ENCODE data around the gene SBSN. TPM values are rescaled to one million over a fixed set of nuclear protein-coding genes. Genes with fewer than 3 reads are reported as not detected.
A peak's percentile ranks its signal among the peaks of the same experiment; 100 is the strongest.

Gene SBSN
- total and polyA plus RNA-seq, 2 experiments from 2014 or later, result 3.2 to 7.9 TPM

- H2AFZ ChIP-seq, result no peak overlapping the region
Observed at GRCh38 chr19:35546532-35546931, 18.4 kb upstream of the SBSN start.

GRCh38 chr19:35545855-35546381 is 17.8 kb upstream of the SBSN start:
- Histone ChIP-seq H3K27me3 (replicated peaks; ENCODE audit: insufficient read depth) (no peaks in the 10 kb centered on the region), H3K9me3 (ENCODE audit: low read depth) (no peaks in the 10 kb centered on the region), H3K9me2 (ENCODE audit: insufficient read depth) (no peaks in the 10 kb centered on the region), H3K27ac (peak overlapping the region; percentile 46), H3K4me3 (peak overlapping the region; percentile 90), H3K9ac (peak overlapping the region; percentile 94), H3K4me1 (ENCODE audit: insufficient read depth) (no peaks in the 10 kb centered on the region), H3K36me3 (ENCODE audit: low read depth) (no peaks in the 10 kb centered on the region), H3K4me2 (ENCODE audit: unreplicated experiment) (peak overlapping the region; percentile 93), H3F3A (ENCODE audit: insufficient read depth) (no peaks in the 10 kb centered on the region), H2AFZ (peak overlapping the region; percentile 94), H3K79me2 (ENCODE audit: insufficient read depth) (peaks cover 29% of the 10 kb centered on the region), H4K20me1 (ENCODE audit: insufficient read depth) (no peaks in the 10 kb centered on the region)
- peak; percentile 64 for DNase-seq
- no peak for TF ChIP-seq EZH2phosphoT487 (IDR thresholded peaks at IDR 0.05; ENCODE audit: insufficient read depth, low read depth)
- TF ChIP-seq EZH2 (IDR thresholded peaks at IDR 0.05; ENCODE audit: insufficient read depth, poor library complexity, severe bottlenecking), result no peak
- 4 to 7% methylated on average over 16 to 27 of the region's 27 CpGs for WGBS, 2 experiments (ENCODE audit: low coverage in 1 of 2, low lambda C conversion rate in 2 of 2, missing lambda C conversion rate in 2 of 2)
- in situ Hi-C loops (cut with MboI), result no loop called here

More at GRCh38 chr19:35546532-35546931, 18.4 kb upstream of the SBSN start:
- no peaks in the 10 kb centered on the region for H3K36me3 ChIP-seq (ENCODE audit: low read depth)
- H3K27me3 ChIP-seq (replicated peaks; ENCODE audit: insufficient read depth), result no peaks in the 10 kb centered on the region
- peaks cover 29% of the 10 kb centered on the region for H3K79me2 ChIP-seq (ENCODE audit: insufficient read depth)
- no peak for DNase-seq
- TF ChIP-seq EZH2 (IDR thresholded peaks at IDR 0.05; ENCODE audit: insufficient read depth, poor library complexity, severe bottlenecking), result no peak
- TF ChIP-seq EZH2phosphoT487 (IDR thresholded peaks at IDR 0.05; ENCODE audit: insufficient read depth, low read depth), result no peak
- in situ Hi-C loops (cut with MboI), result no loop called here
- H3K9ac ChIP-seq, result peak overlapping the region; percentile 94
- no peaks in the 10 kb centered on the region for H3K9me3 ChIP-seq (ENCODE audit: low read depth)
- WGBS, 2 experiments (ENCODE audit: low coverage in 1 of 2, low lambda C conversion rate in 2 of 2, missing lambda C conversion rate in 2 of 2), result 89 to 90% methylated on average over 8 of the region's 8 CpGs
- H3K27ac ChIP-seq, result no peak overlapping the region
- peak overlapping the region; percentile 93 for H3K4me2 ChIP-seq (ENCODE audit: unreplicated experiment)
- H4K20me1 ChIP-seq (ENCODE audit: insufficient read depth), result no peaks in the 10 kb centered on the region
- H3K4me1 ChIP-seq (ENCODE audit: insufficient read depth), result no peaks in the 10 kb centered on the region
- H3K9me2 ChIP-seq (ENCODE audit: insufficient read depth), result no peaks in the 10 kb centered on the region
- peak overlapping the region; percentile 90 for H3K4me3 ChIP-seq
- H3F3A ChIP-seq (ENCODE audit: insufficient read depth), result no peaks in the 10 kb centered on the region

- Histone ChIP-seq H3K4me2 (ENCODE audit: unreplicated experiment) (peak within 1 kb of the TSS; percentile 93), H3K4me3 (peak within 1 kb of the TSS; percentile 90), H3K9me3 (ENCODE audit: low read depth) (no peaks in the 10 kb centered on the region), H3K9ac (peak within 1 kb of the TSS; percentile 94), H4K20me1 (ENCODE audit: insufficient read depth) (no peaks in the 10 kb centered on the region), H3K27ac (peak within 1 kb of the TSS; percentile 46), H3F3A (ENCODE audit: insufficient read depth) (no peaks in the 10 kb centered on the region), H2AFZ (peak within 1 kb of the TSS; percentile 94), H3K27me3 (replicated peaks; ENCODE audit: insufficient read depth) (no peaks in the 10 kb centered on the region), H3K4me1 (ENCODE audit: insufficient read depth) (no peaks in the 10 kb centered on the region), H3K36me3 (ENCODE audit: low read depth) (no peaks in the 10 kb centered on the region), H3K9me2 (ENCODE audit: insufficient read depth) (no peaks in the 10 kb centered on the region), H3K79me2 (ENCODE audit: insufficient read depth) (peaks cover 29% of the 10 kb centered on the region)
- 2% methylated on average over 69 to 77 of the region's 85 CpGs for WGBS, 2 experiments (ENCODE audit: low coverage in 1 of 2, low lambda C conversion rate in 2 of 2, missing lambda C conversion rate in 2 of 2)
- TF ChIP-seq EZH2phosphoT487 (IDR thresholded peaks at IDR 0.05; ENCODE audit: insufficient read depth, low read depth) (no peak), EZH2 (IDR thresholded peaks at IDR 0.05; ENCODE audit: insufficient read depth, poor library complexity, severe bottlenecking) (no peak)
- DNase-seq, result peak; percentile 92
- in situ Hi-C loops (cut with MboI), result no loop called here
Observed at GRCh38 chr19:35545001-35545854, 17.1 kb upstream of the SBSN start, which contains the start of gene TMEM147. Gene TMEM147 (plus strand): TSS chr19:35545626. CDS start chr19:35545740, 114 bp downstream.

GRCh38 chr19:35544110-35544802 is 16.1 kb upstream of the SBSN start:
- DNase-seq, result peak; percentile 6
- 53 to 54% methylated on average over 3 of the region's 3 CpGs for WGBS, 2 experiments (ENCODE audit: low coverage in 1 of 2, low lambda C conversion rate in 2 of 2, missing lambda C conversion rate in 2 of 2)
- Histone ChIP-seq H3K4me1 (ENCODE audit: insufficient read depth) (no peaks in the 10 kb centered on the region), H3K9me3 (ENCODE audit: low read depth) (no peaks in the 10 kb centered on the region), H4K20me1 (ENCODE audit: insufficient read depth) (no peaks in the 10 kb centered on the region), H3K27me3 (replicated peaks; ENCODE audit: insufficient read depth) (no peaks in the 10 kb centered on the region), H3K9me2 (ENCODE audit: insufficient read depth) (no peaks in the 10 kb centered on the region), H3K36me3 (ENCODE audit: low read depth) (no peaks in the 10 kb centered on the region), H3K4me2 (ENCODE audit: unreplicated experiment) (peak overlapping the region; percentile 93), H3K9ac (peak overlapping the region; percentile 94), H3K27ac (no peak overlapping the region), H3F3A (ENCODE audit: insufficient read depth) (no peaks in the 10 kb centered on the region), H3K4me3 (peak overlapping the region; percentile 90), H2AFZ (no peak overlapping the region), H3K79me2 (ENCODE audit: insufficient read depth) (peaks cover 29% of the 10 kb centered on the region)
- in situ Hi-C loops (cut with MboI), result no loop called here
- TF ChIP-seq EZH2 (IDR thresholded peaks at IDR 0.05; ENCODE audit: insufficient read depth, poor library complexity, severe bottlenecking) (no peak), EZH2phosphoT487 (IDR thresholded peaks at IDR 0.05; ENCODE audit: insufficient read depth, low read depth) (no peak)

Measured in GM23248 (cell line).